Measurements from ENCODE around the gene SLC5A6.

Gene SLC5A6

DNA sequence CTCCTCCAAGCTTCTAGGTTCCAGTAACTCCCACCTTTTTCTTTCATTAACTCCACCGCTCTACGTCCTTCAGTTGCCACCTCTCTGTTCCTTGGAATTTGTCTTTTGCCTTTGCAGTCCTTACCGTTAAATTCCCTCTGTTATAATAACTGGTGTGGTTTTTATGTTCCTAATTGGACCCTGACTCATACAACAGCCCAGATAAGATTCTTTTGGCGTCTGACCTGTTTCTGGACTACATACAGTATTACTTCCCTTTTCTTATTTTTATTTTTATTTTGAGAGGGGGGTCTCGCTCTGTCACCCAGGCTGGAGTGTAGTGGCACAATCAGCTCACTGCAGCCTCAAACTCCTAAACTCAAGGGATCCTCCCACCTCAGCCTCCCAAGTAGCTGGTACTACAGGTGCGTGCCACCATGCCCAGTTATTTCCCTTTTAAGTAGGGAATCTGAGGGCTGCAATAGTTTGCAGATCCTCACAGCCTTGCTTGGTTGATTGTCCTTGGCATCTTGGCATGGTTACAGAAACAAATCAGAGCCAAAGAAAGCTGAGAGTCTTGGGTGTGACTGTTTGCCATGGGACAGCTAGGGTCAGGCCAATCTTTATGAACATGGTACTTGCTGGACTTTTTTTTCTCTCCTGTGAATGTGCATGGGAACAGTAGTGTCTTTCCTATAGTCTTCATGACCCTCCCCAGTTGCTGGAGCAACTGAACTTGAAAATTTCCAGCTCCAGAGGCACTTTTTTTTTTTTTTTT, 41.3 kb downstream of the SLC5A6 start:
- peak; percentile 70 for DNase-seq

DNA sequence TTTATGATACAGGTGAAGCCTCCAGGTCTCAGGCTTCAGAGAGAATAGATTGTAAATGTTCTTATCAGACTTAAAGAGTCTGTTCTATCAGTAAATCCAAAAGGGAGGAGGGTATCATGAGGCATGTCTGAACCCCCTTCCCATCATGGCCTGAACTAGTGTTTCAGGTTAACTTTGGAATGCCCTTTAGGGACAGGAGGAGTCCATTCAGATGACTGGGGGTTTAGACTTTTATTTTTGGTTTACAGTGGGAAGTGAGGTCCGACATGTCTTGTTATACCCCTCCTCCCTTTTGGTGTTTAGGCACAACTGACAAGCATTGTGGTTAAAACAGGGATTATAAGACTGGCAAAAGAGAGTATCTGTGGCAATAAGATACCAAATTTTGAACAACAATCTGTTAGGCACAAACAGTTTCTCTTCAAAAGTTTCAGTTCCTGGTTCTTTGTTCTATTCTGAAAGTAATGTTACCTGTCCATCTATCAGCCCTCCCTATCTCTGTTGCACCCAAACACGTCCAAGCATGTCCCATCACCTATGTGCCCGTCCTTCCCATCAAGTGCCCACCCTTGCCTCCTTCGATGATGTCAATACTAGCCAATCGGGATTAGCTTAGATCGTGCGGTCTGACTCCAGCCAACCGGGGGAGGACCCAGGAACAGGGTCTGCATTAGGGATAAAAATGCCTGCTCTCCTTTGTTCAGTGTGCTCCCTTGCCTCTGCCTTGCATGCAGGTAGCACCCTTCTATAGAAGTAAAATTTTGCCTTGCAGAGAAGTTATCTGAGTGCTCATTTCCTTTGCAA, 46.9 kb downstream of the SLC5A6 start:
- peak; percentile 73 for DNase-seq

- peak; percentile 15 for DNase-seq
Measured at GRCh38 chr2:27162151-27163121, 49.6 kb downstream of the SLC5A6 start.

GRCh38 chr2:27160191-27160590, 51.9 kb downstream of the SLC5A6 start:
- DNase-seq, result no peak

- DNase-seq, result no peak
Measured at GRCh38 chr2:27159271-27159670, 52.8 kb downstream of the SLC5A6 start.

GRCh38 chr2:27158468-27158867, 53.6 kb downstream of the SLC5A6 start:
- no peak for DNase-seq

DNA sequence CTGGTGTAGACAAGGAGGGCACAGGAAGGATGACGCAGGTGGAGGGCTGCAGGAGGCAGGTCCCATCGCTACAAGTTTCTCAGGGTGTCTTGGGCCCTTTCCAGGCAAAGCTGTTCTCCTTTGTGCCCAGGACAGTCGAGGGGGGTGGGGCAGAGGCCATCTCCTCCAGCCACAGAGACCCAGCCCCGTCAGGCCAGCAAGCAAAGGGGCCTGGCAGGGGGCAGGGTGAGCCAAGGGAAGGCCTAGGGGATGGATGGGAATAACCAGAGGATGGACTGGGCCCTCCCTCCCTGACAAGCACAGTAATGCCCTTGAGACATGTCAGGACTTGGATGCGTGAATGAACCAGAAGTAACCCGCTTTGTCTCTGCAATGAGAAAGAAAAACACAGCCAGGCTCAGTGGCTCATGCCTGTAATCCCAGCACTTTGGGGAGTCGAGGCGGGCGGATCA, 57.0 kb downstream of the SLC5A6 start:
- peak; percentile 18 for DNase-seq

DNA sequence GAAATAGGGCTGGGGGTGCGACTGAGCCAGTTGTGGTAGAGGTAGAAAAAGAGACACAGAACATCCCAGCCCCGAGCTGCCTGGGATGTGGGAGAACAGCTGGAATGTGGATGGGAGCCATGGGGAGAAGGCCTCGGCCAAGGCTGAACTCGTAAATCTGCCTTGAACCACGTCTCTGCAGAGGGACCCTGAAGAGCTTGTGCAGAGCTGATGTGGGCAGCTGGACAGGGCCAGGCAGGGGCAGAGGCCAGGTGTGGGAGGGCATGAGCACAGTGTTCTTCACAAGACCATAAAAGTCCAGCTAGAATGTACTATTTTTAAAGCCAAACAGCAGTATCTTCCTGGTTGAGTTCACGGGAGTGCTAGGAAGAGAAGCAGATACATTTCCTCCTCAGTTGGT, 57.6 kb downstream of the SLC5A6 start:
- DNase-seq, result no peak

DNA sequence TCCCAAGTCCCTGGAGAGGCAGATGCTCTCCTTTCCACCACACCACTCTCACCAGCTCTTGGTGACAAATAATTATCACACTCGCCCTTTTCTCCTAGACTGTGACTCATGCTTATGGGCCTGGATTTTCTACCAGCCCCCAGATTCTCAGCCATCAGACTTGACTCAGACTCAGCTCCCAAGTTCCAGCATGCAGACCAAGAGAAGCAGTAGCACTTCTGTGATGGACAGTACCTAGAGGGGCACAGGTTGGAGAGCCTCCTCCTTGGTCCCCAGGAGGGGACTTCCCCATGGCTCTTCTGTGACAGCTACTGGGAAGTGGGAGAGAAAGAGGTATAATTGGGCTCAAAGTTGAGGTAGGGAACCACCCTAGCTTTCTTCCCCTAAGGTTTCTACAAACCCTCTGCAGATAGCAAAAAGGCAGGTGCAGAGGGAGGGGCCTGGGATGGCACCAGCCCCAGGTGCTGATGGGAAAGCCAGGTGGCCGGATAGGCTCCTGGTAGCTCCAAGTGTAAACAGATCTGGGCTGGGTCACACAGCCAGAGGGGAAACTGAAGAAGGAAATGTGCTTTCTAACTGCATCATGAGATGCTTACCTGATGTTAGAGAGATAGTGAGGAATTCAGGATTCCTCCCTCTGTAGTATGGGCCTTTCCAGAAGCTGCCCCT, 59.1 kb downstream of the SLC5A6 start:
- peak; percentile 48 for DNase-seq

DNA sequence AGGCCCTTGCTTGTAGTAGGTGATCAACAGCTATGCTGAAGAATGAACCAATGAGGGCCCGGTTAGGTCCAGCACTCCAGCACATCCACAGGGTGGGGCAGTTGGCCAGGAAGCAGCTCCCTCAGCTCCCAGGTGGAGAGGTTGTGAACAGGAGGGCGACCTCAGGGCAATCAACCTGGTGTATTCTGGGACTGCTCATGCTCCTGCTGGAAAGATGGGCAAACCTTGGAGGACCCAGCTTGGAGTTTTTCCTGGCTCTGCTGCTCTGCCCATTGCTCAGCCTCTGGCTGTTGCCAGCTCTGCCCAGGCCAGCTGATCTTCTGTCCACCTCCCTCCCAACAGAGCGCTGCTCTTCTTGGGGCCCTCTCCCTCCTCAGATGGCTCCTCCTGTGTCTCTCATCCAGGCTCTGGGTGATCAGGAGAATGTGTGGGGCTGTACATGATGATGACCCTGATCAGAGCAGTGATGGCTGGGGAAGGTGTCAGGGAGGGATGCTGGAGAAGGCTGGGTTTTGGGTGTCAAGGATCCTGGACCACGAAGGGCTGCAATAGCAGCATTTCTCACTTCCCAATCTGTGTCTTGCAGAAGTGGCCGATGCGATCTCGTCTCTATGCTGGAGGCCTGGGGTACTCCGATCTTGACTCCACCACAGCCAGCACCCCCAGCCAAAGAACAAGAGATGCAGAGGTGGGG, 59.8 kb downstream of the SLC5A6 start:
- DNase-seq, result peak; percentile 48

DNA sequence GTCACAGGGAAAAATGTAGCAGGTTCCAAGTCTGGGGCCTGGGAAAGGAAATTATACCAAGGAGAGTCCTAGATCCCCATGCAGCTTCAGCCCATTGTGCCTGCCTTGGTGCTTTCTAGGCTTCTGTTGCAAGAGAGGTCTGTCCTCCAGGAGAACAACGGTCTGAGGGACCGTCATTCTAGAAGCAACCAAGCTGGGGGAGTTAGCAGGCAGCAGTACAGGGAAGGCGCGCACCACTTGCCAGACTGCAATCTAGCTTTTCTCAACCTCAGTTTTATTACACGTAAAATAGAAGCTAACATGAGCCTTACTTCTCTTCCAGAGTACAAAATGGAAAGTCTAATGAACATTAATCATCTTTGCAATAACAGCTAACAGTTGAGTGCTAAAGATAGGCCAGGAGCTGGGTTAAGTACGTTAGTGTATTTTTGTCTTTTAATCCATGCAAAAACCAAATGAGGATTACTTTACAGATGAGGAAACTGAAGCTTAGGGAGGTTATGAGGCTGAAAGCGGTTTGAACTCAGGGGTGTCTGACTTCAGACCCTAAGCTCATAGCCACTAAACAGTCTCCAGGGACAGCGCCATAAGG, 61.3 kb downstream of the SLC5A6 start:
- DNase-seq, result peak; percentile 97
